ENCODE results near the gene TBC1D22A.
"Not testable (repeated sequence)": the region's sequence is repeated elsewhere in the genome, so short reads cannot be mapped to it uniquely, and the experiment has no call there.

Gene TBC1D22A

DNA sequence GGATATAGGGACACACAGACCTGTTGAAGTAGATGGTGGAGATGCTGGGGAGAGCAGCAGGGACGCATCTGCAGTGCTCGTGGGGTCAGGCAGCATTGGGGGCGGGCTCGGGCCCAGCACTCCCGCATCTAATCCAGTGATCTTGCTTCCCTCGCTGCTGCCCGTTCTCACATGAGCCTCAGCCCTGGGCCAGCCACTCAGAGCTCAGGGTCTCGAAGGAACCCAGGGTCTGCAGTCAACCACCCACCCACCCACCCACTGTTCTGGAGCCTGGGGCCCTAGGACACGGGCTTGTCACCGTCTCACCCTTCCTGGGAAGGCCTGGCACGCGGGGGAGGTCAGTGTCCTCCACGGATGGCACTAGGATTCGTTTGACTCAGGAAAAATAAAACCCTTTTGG, 406.0 kb downstream of the TBC1D22A start:
- DNase-seq (ENCODE audit: low read depth in 2 of 2), result no peak

DNA sequence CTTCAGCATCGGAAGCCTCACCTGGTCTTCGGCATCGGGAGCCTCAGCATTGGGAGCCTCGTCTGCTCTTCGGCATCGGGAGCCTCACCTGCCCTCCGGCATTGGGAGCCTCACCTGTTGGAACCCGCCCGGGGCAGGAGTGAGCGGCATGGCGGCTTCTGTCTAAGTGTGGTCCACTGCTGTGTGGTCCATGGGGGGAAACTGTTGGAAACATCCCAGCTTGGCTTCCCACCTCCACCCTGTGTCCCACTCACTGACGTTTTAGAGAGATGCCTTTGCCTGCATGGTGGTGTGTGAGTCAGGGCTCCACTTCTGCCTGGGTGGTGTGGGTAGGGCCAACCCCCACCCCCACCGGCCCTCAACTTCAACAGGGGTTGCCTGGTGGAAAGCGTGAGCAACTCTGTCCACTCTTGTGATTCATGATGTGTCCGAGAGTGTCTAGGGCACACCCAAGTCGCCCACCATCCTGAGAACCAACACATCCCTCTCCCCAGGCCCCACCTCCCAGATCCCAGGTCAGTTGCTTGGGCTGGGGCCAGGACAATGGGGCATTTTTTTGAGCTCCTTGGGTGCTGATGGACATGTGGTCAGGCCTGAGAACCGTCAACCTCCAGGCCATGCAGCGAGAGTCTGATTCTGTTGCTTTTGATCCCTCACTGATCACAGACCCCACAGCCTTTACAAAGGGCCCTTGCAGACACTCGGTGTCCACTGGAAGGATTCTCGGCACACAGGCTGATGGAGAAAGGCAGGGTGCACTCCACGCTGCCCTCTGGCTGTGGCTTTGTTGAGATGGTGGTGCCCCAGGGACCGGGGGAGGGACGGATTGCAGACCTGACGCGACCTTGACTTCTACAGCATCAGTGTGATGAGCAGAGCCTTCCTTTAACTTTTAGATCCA, 406.7 kb downstream of the TBC1D22A start:
- no peak for DNase-seq (ENCODE audit: low read depth in 2 of 2)

DNA sequence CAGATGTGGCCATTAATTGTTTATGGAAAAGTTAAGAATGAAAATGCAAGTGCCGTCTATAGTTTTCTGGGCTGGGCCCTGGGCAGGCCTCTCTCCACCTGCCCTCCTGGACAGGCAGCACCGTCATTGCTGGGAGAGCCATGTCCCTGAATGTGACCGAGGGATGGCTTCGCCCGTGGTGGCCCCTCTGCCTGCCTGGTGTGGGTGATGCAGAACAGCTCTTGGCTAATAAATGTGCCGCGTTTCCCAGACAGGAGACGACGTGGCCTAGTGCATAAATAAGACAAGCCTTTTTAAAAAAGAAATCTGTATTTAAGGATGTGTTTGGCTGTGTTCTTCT, 407.3 kb downstream of the TBC1D22A start:
- no peak for DNase-seq (ENCODE audit: low read depth in 2 of 2)

DNA sequence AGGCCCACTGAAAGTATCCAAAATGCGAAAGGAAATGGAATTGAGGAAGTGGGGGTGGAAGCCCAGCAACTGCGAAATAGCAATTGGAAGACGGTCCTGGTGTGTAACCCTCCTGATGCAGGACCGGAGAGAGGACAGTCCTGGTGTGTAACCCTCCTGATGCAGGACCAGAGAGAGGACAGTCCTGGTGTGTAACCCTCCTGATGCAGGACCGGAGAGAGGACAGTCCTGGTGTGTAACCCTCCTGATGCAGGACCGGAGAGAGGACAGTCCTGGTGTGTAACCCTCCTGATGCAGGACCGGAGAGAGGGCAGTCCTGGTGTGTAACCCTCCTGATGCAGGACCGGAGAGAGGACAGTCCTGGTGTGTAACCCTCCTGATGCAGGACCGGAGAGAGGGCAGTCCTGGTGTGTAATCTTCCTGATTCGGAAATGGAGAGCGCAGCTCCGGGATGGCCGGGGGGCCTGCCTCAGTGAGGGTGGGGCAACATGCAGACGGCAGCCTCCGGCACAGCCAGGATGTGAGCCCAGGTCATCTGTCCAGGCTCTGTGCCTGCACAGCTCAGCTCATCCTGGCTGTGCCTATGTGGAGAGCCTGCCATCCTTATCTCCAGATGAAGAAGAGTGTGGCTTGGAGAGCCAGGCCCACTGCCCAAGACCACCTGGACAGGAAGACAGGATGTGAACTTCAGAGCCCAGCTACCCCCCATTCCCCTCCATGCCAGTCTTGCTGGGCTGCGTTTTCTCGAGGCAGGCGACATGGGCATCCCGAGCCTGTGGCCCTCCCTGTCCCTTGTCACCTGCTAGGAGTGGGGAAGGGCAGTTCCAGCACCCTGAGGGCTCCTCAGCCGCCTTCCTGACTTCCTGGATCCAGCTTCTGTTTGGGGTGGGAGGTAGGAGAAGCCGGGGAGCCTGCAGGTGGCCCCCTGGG, 408.3 kb downstream of the TBC1D22A start:
- not testable (repeated sequence) for DNase-seq (ENCODE audit: low read depth in 2 of 2)

DNA sequence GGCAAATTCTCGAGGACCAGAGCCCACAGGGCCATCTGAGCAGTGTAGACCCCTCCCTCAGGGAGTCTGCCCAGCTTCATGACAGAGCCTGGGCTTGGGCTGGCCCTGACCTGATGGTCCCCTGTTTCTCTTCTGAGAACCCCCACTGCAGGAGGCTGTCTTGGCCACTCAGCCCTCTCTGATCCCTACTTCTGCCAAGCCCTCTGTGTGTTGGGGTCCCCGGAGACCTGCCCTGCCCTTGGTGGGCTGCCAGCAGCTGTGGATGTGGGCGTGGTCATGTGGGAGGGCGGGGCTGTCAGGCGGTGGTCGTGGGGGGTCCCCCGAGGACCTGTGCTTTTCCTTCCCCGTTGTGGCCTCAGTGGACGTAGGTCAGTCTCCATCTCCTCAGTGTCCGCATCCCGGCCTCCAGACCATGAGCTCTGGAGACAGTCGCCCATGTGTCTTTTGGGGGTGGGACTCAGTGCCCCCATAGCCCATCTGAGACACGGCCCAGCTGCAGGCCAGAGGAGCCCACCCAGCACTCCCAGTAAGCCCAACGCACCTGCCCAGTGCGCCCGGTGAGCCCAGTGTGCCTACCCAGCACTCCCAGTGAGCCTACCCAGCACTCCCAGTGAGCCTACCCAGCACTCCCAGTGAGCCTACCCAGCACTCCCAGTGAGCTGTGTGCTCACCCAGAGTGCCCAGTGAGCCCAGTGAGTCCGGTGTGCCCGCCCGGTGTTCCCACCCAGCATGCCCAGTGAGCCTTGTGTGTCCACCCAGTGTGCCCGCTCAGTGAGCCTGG, 409.2 kb downstream of the TBC1D22A start:
- no peak for DNase-seq (ENCODE audit: low read depth in 2 of 2)

DNA sequence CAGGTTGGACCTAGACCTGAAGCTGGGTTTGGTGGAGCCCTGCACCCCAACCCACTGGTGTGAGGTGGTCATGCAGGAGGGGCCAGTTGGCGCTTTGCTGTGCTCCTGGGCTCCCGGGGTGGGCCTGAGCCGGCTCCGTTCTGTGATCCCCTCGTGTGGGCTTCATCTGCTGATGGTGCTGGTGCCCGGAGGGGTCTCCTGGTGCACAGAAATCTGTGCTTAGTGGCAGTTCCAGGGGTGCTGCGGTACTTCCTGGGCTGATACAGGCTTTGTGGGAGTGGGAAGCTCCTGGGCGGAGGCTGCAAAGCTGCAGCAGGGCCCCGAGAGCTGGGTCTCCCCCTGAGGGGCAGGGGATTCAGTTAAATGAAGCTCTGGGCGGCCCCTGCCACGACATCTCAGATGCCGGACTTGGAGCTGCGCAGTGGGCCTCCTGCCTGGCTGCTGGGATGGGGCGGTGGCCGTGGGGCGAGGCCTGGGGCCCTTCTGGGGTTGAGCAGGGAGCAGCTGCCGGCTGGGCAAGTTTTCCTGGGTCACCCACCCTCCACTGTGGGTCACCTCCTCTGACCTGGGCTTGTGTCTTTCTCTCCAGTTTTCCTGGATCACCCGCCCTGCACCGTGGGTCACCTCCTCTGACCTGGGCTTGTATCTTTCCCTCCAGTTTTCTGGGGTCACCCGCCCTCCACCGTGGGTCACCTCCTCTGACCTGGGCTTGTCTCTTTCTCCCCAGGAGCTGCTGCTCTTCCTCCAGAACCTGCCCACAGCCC, 410.5 kb downstream of the TBC1D22A start:
- no peak for DNase-seq (ENCODE audit: low read depth in 2 of 2)

DNA sequence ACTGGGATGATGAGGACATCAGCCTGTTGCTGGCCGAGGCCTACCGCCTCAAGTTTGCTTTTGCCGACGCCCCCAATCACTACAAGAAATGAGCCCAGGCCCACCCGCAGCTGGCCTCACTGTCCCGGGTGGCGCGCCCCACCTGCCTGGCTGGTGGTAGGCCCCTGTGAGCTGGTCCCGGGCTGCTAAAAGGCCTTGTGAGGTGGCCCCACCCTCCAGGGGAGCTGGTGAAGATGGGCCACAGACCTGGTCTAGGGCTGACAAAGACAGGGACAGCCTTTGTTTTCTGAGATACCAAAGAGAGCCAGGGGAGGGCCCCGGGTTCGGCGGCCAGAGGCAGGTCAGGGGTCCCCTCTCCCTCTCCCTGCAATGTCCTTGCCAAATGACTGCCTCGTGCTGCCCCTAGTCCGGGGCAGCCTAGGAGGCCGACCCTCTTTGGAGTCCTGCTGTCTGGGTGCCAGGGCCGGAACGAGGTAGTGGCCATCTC, 411.1 kb downstream of the TBC1D22A start:
- DNase-seq (ENCODE audit: low read depth in 2 of 2), result no peak

DNA sequence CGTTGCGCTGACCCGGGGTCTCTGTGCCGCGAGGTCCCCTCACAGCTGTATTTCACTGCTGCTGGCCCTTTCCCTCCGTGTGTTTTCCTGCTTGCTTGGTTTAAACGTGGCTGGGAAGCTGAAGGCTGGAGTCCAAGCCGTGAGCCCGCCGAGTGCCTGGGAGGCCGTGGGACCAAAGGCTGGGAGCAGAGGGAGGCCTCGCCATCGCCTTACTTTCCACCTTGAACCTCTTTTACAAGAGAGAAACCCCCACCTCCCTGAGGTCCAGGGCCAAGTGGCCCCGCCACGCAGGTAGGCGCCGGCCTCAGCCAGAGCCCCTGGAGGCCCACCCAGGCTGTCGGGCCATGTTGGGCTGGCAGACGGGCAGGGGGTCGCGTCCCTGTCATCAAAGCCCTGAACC, 411.6 kb downstream of the TBC1D22A start:
- DNase-seq (ENCODE audit: low read depth in 2 of 2), result no peak

DNA sequence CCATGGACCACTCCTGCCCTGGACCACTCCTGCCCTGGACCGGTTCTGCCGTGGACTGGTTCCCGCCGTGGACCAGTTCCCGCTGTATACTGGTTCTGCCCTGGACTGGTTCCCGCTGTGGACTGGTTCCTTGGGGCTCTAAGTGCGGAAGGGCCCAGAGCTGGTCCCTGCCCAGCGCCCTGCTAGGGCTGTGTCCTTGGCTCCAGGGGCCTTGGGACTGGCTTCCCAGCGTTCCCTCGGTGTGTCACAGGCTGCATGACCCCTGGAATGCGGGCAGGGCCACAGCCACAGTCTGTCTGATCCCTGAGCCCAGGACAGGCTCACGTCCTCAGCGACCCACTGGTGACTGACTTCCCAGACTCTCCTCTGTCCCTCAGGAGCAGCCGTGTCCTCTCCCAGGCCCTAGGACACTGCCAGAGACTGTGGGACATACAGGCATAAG, 412.2 kb downstream of the TBC1D22A start:
- no peak for DNase-seq (ENCODE audit: low read depth in 2 of 2)

DNA sequence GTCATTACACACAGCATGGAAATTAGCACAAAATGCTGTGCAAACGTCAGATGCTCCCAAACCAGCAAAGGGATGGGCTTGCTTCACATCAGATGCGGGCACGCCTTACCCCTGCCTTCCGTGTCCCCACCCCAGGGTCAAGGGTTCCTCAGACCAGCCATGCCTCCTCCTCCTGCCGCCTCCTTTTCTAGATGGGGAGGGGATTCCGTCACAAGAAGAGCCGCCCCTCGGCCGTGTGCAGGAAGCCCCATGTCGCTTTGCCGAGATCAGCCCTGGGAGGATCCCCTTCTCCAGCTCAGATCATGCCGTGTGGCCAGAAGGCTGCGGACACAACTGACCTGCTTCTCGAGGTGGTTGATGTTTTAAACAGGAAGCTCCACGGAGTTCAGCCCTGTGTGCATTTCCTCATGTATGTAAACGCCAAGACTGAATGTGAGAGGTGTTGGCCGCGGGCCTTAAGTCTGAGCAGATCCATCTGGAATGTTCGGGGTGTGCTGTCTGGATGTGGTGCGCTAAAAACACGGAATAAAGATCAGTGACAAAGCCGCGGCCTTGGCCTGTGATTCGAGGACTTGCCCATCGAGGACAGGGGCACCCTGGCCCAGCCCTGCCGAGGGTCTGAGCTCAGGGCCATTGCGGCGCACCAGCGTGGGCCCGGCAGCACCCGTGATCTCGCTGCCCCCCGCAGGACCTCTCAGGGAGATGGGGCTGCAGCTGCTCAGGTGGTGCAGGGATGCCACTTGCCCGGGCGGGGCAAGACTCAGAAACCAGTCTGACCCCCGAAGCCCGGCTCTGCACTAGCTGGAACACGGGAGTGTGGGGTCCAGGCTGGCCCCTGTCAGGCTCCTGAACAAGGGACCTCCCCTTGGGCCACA, 412.9 kb downstream of the TBC1D22A start:
- no peak for DNase-seq (ENCODE audit: low read depth in 2 of 2)

DNA sequence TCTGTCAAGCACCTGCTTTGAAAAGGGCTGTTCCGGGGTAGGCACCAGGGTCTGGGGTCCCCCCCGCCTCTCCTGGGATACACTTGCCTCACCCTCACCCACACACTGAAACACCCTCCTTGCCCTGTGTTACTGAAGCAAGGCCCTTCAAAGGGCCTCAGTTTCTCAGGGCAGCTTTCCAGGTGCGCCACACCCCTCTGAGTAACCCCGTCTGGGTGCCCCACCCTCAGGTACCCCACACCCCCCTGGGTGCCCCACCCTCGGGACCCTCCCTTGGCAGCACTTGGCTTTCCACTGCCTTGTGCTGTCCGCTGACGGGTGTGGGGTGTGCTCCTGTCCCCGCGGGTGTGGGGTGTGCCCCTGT, 413.6 kb downstream of the TBC1D22A start:
- DNase-seq (ENCODE audit: low read depth in 2 of 2), result no peak

DNA sequence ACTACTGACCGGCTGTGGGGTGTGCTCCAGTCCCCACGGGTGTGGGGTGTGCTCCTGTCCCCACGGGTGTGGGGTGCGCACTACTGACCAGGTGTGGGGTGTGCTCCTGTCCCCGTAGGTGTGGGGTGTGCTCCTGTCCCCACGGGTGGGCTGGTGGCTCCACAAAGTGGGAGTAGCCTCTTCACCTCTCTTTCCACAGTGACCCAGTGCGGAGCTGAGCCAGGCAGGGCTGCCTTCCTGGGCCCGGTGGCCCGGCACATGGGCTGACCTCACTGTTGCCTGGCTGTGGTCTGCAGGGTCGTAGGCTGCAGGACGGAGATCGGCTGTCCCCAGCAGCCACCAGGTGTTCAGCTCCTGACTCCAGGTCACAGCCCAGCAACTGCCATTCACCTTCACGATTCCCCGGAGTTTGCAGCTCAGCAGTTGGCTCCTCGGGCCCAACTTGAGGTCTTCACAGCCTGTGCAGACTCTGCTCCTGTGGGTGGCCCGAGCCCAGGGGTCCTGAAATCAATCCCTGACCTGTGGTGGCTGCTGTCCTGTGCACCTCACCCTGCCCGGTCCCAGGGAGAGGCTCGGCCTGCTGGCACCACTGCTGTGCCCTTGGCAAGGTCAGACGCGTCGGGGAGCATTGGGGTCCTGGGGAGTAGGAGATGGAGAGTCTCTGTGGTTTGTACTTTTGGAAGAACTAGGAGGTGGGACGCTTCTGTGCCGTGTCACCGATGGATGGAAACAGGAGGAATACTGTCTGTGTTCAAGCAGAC, 414.3 kb downstream of the TBC1D22A start:
- no peak for DNase-seq (ENCODE audit: low read depth in 2 of 2)

DNA sequence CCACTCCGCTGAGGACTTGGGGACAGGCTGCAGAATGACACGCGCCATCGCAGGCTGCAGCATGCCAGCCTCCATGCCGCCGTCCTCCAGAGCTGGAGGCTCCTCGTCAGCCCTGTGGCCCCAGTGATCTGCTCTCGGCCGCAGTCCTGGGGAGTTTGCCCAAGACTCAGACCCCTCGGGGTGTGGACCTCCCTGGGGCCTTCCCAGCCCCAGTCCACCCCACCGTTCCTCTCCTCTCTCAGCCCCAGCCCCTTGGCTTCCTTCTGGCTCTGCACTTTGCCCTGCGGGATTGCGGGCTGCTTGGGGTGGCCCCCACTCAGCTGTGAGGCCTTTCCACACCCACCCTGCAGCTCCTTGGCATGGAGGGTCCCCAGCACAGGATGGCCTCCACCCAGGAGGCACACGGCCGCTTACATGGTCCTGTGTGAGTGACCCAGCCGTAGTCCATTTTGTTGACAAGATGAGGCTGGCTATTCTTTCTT, 414.9 kb downstream of the TBC1D22A start:
- no peak for DNase-seq (ENCODE audit: low read depth in 2 of 2)

DNA sequence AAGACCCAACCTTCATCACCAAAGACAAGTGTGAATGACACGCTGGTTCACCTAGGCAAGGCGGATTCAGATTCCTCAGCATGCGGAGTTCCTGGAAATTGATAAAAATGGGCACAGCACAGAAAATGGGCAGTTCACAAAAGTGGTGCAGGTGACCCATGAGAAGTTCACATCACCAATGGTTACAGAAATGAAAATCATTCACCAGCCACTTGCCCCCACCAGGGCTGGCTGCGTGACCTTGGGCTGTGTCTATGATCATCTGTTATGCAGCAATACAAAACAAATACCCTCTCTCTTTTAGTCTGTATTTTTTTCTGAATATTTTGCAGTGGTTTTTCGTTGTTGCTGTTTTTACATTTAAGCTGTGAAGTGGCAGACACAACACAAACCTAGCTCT, 415.9 kb downstream of the TBC1D22A start:
- DNase-seq (ENCODE audit: low read depth in 2 of 2), result no peak

DNA sequence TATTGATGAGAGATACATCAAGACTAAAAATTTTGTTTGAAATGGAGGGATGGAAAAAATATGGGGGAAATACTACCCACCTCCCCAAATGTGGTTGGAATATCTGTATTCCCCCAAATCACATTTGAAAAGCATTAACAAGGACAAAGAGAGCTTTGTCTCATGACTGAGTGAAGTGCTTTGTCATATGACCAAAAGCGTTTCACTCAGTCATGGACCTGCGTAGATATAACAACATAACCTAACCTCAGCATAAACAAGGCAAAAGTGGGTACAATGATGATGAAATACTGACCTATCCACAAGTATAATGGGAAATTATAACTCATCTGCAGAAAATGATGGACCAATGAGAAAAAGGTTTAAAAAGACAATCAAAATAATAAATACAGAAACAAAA, 418.3 kb downstream of the TBC1D22A start:
- DNase-seq (ENCODE audit: low read depth in 2 of 2), result no peak

DNA sequence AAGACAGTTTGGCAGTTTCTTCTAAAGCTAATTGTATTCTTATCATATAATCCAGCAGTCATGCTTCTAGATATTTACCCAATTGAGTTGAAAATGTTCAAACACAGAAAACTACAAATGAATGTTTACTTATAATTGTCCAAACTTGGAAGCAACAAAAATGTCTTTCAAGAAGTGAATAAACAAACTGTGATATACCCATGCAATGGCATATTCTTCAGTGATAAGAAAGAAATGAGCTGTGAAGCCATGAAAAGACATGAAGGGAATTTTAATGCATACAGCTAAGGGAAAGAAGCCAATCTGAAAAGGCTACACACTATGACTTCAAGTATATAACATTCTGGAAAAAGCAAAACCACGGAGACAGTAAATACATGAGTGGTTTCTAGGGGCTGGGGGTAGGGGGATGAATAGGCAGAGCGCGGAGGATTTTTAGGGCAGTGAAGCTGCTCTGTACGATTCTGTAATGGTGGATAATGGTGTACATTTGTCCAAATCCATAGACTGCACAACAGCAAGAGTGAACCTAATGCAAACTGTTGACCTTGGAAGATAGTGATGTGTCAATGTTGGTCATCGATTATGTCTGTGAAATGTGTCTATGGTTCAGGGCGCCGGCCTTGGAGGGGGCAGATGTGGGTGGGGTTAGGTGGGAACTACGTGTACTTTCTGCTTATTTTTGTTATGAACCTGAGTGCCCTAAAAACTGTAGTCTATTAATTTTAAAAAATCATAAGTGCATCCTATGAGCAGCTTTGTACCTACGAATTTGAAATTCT, 424.9 kb downstream of the TBC1D22A start:
- no peak for DNase-seq (ENCODE audit: low read depth in 2 of 2)

DNA sequence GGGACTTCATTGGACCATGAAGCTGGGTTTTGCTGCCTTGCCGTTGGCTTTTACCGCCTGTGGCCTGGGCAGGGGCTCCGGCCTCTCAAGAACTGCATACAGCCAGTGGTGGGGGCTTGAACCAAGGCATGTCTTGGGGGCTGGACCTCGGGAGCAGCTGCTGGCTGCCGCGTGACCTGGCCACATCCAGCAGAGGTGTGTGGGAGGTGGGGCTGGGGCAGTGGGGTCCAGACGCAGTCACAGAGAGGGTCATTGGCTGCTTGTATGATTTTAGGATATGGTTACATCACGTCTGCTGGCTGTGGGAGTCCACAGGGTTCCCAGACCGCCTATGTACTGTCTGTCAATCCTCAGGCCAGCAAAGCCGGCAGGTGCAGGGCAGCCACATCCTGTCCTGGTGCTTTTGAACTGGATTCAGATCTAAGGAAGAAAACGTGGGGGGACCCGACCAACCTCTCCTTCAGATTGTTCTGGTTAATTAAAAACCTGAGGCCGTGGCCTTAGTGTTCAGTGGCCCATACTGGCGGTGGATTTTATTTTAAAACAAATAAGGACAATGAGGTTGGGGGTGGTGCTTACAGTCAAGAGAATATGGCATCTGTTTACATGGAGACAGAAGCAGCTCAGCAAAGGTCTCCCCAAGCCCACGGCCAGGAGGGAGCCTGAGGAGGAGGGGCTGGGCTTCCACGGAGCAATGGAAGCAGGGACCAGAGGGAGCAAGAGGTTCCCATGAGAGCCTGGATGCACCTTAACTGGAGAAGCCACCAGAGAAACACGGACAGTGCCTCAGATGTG, 426.0 kb downstream of the TBC1D22A start:
- no peak for DNase-seq (ENCODE audit: low read depth in 2 of 2)

Measured in activated CD4-positive, alpha-beta T cell treated with anti-CD3 and anti-CD28 coated beads for 24 hours (primary cell).